ENCODE measurements around the gene SRMS. TPM values are rescaled to one million over a fixed set of nuclear protein-coding genes. Genes with fewer than 3 reads are reported as not detected.

Gene SRMS
- total and polyA plus RNA-seq, 2 of the 13 experiments (the other 11 are each of a cell fraction or from before 2014, with no cell fraction given), result not detected

DNA sequence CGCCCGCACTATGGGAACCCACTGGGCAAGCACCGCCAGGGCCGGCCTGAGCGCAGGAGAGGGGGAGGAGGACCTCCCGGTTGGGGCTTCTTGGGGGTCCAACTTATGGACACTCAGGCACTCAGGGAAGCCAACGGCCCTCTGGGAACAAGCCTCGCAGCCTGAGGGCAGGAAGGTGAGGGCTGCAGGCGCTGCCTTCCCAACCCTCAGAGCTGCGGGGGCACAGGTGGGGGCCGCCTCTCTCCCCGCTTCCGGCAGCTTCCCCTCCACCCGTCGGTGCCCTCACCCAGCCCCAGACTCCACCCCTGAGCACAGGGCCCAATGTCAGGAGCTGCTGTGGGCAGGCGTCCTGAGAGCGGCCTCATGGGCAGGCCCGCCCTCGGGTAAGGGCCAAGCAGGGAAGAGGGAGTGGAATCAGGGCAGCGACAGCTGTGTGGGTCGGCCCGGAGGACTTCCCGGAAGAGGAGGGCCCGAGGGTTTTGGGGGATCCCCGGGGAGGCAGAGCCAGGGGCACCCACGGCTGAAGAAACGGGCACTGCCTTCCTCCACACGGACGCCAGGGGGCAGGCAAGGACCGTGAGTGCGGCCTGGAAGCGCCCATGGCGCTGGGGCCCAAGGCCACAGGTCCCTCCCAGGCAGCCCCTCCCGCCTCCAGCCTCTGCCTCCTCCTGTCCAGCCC lies 9.9 kb downstream of the SRMS start (continued):
- peak; percentile 90 for TF ChIP-seq ZNF205 (CRISPR knock-in tag; IDR thresholded peaks at IDR 0.05)
- TF ChIP-seq KAT7 (CRISPR knock-in tag; IDR thresholded peaks at IDR 0.05; ENCODE audit: borderline replicate concordance), result peak; percentile 94; the same call in 1 of the 2 replicates
- no peak for TF ChIP-seq TCF7L2 (IDR thresholded peaks at IDR 0.05; ENCODE audit: low read depth, low read length)
- no peak for TF ChIP-seq SOX13 (IDR thresholded peaks at IDR 0.05)
- peak in 1 of 2 experiments; percentile 50; a peak in 2 of 4 replicates for TF ChIP-seq SOX13 (CRISPR knock-in tag; conservative IDR thresholded peaks at IDR 0.05 in 1 of 2, IDR thresholded peaks at IDR 0.05 in 1 of 2)
- peak; percentile 95; the same call in 1 of the 2 replicates for TF ChIP-seq ZFP90 (CRISPR knock-in tag; IDR thresholded peaks at IDR 0.05; ENCODE audit: borderline replicate concordance)
- TF ChIP-seq NAIF1 (CRISPR knock-in tag; IDR thresholded peaks at IDR 0.05; ENCODE audit: borderline replicate concordance), result no peak
- no peak for TF ChIP-seq FLYWCH1 (CRISPR knock-in tag; IDR thresholded peaks at IDR 0.05)
- TF ChIP-seq ZSCAN21 (CRISPR knock-in tag; IDR thresholded peaks at IDR 0.05; ENCODE audit: borderline replicate concordance), result peak; percentile 94; the same call in 1 of the 2 replicates
- peak; percentile 90 for TF ChIP-seq THAP11 (CRISPR knock-in tag; IDR thresholded peaks at IDR 0.05)
- no peak for TF ChIP-seq NCOA5 (CRISPR knock-in tag; IDR thresholded peaks at IDR 0.05)
- TF ChIP-seq DNMT1 (CRISPR knock-in tag; IDR thresholded peaks at IDR 0.05), result peak; percentile 94
- peak; percentile 54; the same call in 1 of the 2 replicates for TF ChIP-seq BCL6 (CRISPR knock-in tag; IDR thresholded peaks at IDR 0.05)
- TF ChIP-seq ZNF232 (CRISPR knock-in tag; IDR thresholded peaks at IDR 0.05; ENCODE audit: borderline replicate concordance), result peak; percentile 89; the same call in 1 of the 2 replicates
- TF ChIP-seq, protein P1, sequence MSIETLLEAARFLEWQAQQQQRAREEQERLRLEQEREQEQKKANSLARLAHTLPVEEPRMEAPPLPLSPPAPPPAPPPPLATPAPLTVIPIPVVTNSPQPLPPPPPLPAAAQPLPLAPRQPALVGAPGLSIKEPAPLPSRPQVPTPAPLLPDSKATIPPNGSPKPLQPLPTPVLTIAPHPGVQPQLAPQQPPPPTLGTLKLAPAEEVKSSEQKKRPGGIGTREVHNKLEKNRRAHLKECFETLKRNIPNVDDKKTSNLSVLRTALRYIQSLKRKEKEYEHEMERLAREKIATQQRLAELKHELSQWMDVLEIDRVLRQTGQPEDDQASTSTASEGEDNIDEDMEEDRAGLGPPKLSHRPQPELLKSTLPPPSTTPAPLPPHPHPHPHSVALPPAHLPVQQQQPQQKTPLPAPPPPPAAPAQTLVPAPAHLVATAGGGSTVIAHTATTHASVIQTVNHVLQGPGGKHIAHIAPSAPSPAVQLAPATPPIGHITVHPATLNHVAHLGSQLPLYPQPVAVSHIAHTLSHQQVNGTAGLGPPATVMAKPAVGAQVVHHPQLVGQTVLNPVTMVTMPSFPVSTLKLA (IDR thresholded peaks at IDR 0.05), result no peak
- peak; percentile 84; the same call in 1 of the 2 replicates for TF ChIP-seq ZNF615 (CRISPR knock-in tag; IDR thresholded peaks at IDR 0.05; ENCODE audit: borderline replicate concordance)
- TF ChIP-seq, protein P2, sequence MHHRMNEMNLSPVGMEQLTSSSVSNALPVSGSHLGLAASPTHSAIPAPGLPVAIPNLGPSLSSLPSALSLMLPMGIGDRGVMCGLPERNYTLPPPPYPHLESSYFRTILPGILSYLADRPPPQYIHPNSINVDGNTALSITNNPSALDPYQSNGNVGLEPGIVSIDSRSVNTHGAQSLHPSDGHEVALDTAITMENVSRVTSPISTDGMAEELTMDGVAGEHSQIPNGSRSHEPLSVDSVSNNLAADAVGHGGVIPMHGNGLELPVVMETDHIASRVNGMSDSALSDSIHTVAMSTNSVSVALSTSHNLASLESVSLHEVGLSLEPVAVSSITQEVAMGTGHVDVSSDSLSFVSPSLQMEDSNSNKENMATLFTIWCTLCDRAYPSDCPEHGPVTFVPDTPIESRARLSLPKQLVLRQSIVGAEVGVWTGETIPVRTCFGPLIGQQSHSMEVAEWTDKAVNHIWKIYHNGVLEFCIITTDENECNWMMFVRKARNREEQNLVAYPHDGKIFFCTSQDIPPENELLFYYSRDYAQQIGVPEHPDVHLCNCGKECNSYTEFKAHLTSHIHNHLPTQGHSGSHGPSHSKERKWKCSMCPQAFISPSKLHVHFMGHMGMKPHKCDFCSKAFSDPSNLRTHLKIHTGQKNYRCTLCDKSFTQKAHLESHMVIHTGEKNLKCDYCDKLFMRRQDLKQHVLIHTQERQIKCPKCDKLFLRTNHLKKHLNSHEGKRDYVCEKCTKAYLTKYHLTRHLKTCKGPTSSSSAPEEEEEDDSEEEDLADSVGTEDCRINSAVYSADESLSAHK (CRISPR knock-in tag; IDR thresholded peaks at IDR 0.05; ENCODE audit: borderline replicate concordance), result no peak
- peak; percentile 91 for TF ChIP-seq ARNT2 (CRISPR knock-in tag; IDR thresholded peaks at IDR 0.05; ENCODE audit: low read depth)
- TF ChIP-seq ATF7-NPFF (CRISPR knock-in tag; IDR thresholded peaks at IDR 0.05; ENCODE audit: low read depth), result peak; percentile 90
- peak; percentile 35; the same call in 1 of the 2 replicates for TF ChIP-seq RARA (CRISPR knock-in tag; IDR thresholded peaks at IDR 0.05)
- TF ChIP-seq HNRNPH1 (optimal IDR thresholded peaks at IDR 0.05; ENCODE audit: low read depth, low read length), result no peak
- TF ChIP-seq ZNF768 (CRISPR knock-in tag; IDR thresholded peaks at IDR 0.05), result peak; percentile 79
- peak; percentile 79; the same call in 1 of the 2 replicates for TF ChIP-seq MAF1 (CRISPR knock-in tag; IDR thresholded peaks at IDR 0.05; ENCODE audit: borderline replicate concordance)
- TF ChIP-seq ZNF772 (CRISPR knock-in tag; IDR thresholded peaks at IDR 0.05), result peak; percentile 59; the same call in 1 of the 2 replicates
- TF ChIP-seq ZNF773 (CRISPR knock-in tag; IDR thresholded peaks at IDR 0.05; ENCODE audit: borderline replicate concordance), result peak; percentile 75; the same call in 1 of the 2 replicates
- peak; percentile 95 for TF ChIP-seq MZF1 (CRISPR knock-in tag; IDR thresholded peaks at IDR 0.05; ENCODE audit: borderline replicate concordance)
- TF ChIP-seq DR1 (CRISPR knock-in tag; IDR thresholded peaks at IDR 0.05), result peak; percentile 61; the same call in 1 of the 2 replicates
- no peak for TF ChIP-seq PRPF4 (IDR thresholded peaks at IDR 0.05; ENCODE audit: low read depth, low read length, poor library complexity, severe bottlenecking)
